GM19467 (cell line): ENCODE data around the gene TLK1.
A peak's percentile ranks its signal among the peaks of the same experiment; 100 is the strongest.

Source experiments
- ATAC-seq: cut with Tn5 transposase; IDR thresholded peaks from one replicate; pipeline ENCODE4 v1.9.1; 2021; ENCODE audit warnings: mild to moderate bottlenecking, moderate library complexity; ENCODE audit not compliant: unreplicated experiment

TLK1 gene

GRCh38 chr2:171009386-171009785 lies 151.3 kb downstream of the TLK1 start:
- ATAC-seq = no peak

- no peak for ATAC-seq
Observed at GRCh38 chr2:171008550-171009205, 152.0 kb downstream of the TLK1 start.

DNA sequence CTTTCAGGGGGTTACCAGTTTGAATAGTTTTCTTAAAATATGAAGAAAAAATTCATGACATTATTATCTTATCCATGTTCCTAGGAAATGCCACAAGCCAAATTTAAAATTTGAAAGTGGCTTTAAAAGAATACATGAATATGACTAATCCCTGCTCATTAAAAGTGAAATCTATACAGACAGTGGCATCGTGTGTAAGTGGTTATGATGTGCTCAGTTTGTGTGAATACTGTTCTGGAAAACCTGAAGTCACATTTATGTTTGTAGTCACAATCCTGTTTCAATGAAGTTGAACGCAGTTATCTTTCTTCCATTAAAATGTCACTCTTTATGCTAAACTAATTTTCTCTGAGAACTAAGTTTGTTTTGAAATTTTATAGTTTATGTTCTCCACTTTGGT lies 155.9 kb downstream of the TLK1 start:
- ATAC-seq = no peak

- ATAC-seq = no peak
Observed at GRCh38 chr2:171004363-171004762, 156.3 kb downstream of the TLK1 start.

DNA sequence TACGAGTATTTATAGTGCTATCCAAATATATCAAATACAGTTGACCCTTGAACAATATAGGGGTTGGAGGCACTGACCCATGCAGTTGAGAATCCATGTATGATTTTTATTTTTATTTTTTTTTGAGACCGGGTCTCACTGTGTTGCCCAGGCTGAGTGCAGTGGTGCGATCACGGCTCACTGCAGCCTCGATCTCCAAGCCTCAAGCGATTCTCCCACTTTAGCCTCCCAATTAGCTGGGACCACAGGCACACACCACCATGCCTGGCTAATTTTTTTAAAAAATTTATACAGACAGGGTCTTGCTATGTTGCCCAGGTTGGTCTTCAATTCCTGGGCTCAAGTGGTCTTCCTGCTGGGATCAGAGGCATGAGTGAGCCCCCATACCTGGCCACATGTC lies 161.0 kb downstream of the TLK1 start:
- no peak for ATAC-seq

- ATAC-seq = no peak
Observed at GRCh38 chr2:170997893-170998597, 162.6 kb downstream of the TLK1 start.

DNA sequence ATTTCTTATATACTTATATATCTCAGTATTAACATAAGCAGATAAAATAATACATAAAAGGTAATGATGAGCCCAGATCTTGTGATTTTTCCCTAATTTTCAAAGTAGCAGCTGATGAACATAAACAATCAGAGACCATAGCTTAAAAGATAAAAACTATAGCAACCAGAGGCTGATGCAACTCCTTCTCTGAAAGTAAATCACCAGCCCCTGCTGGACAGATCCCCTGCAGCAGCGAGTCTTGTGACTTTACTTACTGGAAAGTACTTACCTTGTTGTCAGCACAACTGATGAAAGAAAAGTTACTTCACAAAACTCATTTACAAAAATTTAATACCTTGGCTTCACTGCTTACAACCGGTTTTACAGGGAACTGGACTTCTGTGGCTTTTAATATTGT lies 164.4 kb downstream of the TLK1 start:
- ATAC-seq = no peak

GRCh38 chr2:170991398-170992182 lies 169.1 kb downstream of the TLK1 start:
- ATAC-seq = no peak

GRCh38 chr2:170986566-170987258 lies 174.0 kb downstream of the TLK1 start:
- ATAC-seq = no peak

DNA sequence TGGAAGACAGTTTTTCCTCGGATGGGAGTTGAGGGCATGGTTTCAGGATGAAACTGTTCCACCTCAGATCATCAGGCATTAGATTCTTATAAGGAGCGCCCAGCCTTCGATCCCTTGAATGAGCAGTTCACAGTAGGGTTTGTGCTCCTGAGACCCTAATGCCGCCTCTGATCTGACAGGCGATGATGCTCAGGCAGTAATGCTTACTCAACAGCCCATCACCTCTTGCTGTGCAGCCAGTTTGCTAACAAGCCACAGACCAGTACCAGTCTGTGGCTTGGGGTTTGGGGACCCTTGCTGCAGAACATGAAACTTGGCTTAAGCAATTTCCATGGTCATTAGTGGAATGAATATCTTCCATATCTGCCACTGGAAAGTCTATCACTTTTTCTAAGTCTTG lies 175.3 kb downstream of the TLK1 start:
- no peak for ATAC-seq

GRCh38 chr2:170984079-170984478 lies 176.6 kb downstream of the TLK1 start:
- no peak for ATAC-seq

- ATAC-seq = no peak
Observed at GRCh38 chr2:170975943-170976270, 184.8 kb downstream of the TLK1 start.

- no peak for ATAC-seq
Observed at GRCh38 chr2:170975127-170975942, 185.4 kb downstream of the TLK1 start.

DNA sequence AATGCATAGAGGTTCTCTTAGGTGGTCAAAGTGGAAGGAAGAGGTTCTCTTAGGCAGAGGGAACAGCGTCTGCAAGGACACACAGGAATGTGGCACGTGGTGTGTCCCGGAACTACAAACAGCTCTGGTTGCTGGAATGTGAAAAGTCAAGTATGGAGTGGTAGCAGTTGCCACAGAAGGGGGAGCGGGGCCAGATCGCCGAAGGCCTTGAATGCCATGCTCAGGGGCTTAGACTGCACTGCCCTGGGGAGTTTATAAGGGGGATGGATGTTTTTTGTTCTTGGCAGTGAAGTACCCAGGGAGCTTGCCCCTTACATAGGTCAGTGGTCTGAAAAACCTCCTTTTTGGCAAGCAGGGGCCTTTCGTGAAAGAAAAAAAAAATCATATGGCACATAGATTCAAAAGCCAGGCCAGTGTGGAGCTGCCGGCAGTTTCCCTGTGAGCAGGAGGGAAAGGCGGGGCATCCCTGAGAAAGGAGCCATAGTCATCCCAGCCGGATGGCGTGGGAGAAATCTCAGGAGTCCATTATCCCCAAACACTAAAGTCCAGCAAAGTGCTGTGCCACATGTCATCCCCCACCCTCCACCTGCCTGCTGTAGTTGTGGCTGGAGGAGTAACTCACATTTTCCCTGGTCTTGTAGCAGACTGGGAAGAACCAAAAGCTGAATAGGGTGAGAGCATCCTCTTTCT lies 186.2 kb downstream of the TLK1 start:
- ATAC-seq = no peak

DNA sequence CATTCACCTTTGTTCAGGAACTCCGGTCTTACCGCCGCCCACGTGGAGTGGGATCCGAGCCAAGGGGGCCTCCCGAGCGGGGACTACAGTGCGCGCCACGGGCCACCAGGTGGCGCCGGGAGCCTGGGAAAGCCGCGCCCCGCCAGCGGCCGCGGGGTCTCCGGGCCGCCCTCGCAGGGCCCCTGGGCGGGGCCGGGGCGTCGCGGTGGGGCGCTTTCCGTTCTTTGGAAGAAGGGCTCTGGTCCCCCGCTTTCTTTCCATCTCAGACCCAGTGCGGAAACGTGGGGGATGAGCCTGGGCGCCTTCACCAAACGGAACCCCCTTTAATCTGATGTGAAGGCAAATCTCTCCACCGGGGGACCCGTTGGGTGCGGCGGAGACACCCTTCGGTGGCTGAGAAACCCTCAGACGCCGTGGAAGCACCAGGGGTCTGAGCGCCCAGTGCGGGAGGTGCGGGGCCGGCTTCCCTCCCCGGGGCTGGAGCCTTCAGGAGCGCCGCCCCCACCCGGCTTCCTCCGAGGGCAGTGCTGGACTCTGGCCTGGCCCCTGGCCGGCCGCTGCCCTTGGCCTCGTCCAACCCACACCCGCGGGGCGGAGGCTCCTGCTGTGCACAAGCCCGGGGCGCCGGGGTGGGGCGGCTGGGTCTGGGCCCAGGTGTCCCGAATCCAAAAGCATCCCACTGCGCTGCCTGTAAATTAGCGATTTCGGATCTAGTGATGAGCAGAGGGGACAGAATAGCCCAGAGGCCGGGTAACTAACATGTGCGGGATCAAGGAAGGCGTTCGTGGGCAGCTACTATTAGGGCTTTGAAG lies 187.0 kb downstream of the TLK1 start:
- peak; percentile 95 for ATAC-seq

GRCh38 chr2:170973225-170973491 lies 187.5 kb downstream of the TLK1 start:
- ATAC-seq = no peak

DNA sequence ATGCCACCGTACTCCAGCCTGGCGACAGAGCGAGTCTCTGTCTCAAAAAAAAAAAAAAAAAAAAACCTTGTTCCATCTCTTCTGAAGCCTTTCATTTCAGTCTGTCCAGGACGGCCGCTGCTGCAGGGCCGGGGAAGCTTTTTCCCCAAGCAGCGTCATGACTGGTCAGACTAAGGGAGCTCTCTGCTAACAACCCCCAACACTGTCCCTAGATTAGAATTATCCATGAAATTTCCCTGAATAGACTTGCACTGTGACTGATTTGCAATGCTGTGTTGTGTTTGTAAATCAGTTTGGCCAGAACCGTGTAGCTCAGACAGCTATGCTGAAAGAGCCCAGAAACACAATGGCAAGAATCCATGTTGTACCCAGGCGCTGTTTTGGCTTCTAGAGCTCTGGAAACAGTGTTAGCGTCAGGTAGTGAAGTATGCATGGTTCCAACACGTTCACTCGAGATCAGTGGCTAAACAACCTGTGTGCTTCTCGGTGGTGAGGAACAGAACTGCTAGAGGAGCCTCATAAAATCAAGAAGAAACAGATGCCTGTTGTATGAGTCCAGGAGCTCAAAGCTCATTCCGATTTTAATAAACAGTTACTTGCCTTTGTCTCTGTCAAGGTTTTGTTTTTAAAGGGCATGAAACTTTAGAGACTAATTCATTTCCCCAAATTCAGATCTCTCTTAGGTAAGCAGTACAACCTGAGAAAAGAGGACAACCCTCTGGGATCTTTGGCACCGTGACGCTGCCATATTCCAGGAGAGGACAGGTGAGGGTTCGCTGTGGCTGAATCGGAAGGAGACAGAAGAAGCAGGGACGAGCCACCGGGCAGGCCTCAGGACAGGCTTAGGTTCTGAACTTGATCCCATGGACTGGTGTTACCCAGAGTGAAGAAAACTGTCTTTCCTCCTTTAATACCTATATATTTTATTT lies 188.1 kb downstream of the TLK1 start:
- no peak for ATAC-seq

DNA sequence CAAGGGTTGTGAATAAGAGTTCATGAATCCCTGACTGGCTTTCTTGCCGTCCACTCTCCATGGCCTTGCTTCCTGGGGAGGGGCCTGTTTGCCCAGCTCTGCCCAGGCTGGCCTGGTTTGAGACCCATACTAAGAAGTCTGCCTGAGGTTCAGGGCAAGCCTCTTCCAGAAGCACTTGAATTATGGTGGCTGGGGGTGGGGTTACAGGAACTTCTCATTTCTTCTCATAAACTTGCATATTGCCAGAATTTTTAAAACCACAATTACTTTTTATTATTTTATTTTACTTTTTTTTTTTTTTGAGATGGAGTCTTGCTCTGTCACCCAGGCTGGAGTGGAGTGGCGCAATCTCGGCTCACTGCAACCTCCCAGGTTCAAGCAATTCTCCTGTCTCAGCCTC lies 189.6 kb downstream of the TLK1 start:
- no peak for ATAC-seq
